ENCODE measurements around the gene CACNA1B. TPM values are rescaled to one million over a fixed set of nuclear protein-coding genes. Genes with fewer than 3 reads are reported as not detected.
"Not testable (repeated sequence)": the region's sequence is repeated elsewhere in the genome, so short reads cannot be mapped to it uniquely, and the experiment has no call there.

CACNA1B gene
- polyA plus RNA-seq, 5 donors: 0.21 to 0.72 (median 0.50) TPM

DNA sequence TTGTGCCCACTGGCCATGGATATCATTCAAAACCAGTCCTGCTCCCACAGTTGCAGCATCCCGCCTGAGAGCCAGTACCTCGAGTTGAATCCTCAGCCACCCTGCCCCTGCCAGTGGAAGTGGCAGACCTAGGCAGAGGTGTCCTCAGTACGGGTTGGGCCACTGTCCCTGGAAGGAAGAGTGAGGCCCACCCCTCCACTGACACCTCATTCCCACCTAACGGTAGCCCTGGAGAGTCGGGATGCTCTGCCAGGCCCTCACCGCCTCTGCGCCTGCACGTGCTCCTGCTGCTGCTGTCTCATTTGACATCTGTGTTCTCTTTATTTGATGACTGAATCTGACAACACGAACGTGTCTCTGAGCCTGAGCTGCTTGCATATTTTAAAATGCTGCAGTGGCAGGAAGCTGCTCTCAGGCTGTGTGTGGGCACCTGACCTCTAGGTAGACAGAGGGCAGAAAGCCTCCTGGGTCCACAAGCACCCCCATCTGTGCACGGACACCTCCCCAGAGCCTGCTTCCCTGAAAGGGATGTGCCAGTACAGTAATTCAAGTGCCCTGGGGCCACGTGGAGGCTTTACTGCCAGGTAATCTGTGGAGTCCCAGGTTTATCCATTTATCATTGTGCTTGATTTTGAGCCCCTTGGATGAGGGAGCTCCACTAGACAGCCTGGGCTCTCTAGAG, 194.7 kb downstream of the CACNA1B start:
- no peak for DNase-seq

DNA sequence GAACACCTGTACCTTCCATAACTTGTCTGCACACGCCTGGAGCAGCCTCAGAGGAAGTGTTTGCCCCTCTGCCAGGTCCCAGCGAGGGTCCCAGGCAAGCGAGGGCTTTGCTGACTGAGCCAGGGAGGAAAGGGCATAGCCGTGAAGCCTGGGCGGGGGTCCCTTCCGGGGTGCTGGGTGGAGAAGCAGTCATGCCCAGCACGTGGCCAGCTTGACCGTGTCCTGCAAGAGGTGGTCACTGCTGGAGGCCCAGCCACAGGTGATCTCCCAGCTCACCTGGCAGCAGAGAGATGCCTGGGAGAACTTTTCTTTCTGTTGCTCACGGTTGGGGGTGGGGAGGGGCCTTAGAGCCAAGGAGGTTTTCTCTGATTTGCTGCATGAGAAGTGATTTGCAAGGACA, 195.3 kb downstream of the CACNA1B start:
- DNase-seq: no peak

- DNase-seq: no peak
These were observed 195.8 kb downstream of the CACNA1B start for GRCh38 chr9:138073408-138073807.

DNA sequence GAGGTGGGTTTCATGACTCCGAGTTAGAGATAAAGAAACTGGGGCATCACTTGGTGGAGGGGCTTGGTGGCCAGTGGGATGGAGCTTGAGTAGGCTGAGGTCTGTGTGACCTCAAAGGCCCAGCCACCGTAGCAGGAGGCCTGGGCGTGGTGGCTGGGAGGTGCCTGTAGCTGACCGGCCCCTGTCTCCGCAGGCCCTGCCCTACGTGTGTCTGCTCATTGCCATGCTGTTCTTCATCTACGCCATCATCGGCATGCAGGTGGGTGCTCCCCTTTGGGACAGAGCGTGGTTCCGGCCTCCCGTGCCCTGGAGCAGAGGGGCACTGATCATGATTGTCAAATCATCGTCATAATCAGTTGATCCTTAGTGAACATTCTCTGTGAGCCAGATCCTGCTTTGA, 196.2 kb downstream of the CACNA1B start:
- no peak for DNase-seq

- DNase-seq: no peak
These were observed 196.9 kb downstream of the CACNA1B start for GRCh38 chr9:138074516-138074915.

- DNase-seq: no peak
These were observed 197.9 kb downstream of the CACNA1B start for GRCh38 chr9:138075496-138075895.

- DNase-seq: no peak
These were observed 198.5 kb downstream of the CACNA1B start for GRCh38 chr9:138075961-138076649.

DNA sequence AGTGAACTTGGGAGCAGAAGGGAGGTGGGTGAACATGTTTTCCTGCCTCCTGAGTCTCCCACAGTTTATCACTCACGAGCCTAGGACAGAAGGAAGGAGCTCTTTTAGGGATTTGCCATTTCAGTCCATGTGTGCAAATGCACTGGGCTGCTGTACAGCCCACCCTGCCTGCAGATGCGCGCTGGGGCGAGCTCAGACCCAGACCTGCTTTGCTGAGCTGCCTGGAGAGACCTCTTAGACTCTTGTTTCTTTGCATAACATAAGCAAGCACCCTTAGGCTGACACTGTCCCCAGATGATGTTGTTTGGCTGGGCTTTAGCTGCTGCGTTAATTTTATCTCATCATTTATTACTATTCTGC, 199.0 kb downstream of the CACNA1B start:
- no peak for DNase-seq

DNA sequence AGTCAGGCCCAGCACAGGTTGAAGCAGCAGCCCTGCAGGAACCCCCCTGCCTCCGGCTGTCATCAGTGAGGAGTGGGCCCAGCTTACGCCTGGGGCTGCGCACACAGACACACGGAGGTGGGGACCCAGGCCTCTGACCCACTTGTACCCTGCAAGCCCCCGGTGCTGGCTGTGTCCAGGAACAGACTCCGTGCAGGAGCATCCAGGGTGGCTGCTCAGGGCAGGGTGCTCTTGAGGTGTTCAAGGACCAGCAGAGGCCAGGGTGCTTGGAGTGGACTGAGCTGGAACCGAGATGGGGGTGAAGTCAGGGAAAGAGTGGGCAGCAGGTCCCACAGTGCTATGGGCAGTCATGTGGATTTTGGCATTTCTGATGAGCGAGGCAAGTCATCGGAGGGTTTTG, 199.5 kb downstream of the CACNA1B start:
- no peak for DNase-seq

DNA sequence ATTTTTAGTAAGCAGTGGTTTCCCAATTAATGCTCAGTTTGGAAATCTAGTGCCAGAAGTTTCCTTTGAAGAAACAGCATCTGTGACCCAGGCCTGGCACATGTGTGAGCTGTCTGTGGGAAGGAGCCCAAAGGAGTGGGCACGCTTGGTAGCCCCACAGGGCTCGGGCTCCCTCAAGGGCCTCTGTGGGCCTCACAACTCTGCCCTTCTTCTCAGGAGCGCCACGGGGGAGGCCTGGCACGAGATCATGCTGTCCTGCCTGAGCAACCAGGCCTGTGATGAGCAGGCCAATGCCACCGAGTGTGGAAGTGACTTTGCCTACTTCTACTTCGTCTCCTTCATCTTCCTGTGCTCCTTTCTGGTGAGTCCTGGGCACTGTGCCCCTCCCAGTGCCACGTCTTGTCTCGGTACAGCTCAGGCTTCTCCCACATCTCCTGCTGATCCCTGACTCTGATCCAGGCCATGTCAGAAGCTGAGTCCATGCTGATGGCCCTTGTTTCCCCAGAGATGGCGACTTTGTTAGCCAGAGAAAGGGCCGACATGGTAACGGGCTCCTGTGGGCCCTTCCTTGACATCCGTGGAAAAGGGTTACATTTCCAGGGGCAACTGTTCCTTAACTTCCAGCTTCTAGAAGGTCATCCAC, 200.4 kb downstream of the CACNA1B start:
- no peak for DNase-seq

- no peak for DNase-seq
These were observed 201.3 kb downstream of the CACNA1B start for GRCh38 chr9:138078846-138079245.

- no peak for DNase-seq
These were observed 203.4 kb downstream of the CACNA1B start for GRCh38 chr9:138080979-138081378.

DNA sequence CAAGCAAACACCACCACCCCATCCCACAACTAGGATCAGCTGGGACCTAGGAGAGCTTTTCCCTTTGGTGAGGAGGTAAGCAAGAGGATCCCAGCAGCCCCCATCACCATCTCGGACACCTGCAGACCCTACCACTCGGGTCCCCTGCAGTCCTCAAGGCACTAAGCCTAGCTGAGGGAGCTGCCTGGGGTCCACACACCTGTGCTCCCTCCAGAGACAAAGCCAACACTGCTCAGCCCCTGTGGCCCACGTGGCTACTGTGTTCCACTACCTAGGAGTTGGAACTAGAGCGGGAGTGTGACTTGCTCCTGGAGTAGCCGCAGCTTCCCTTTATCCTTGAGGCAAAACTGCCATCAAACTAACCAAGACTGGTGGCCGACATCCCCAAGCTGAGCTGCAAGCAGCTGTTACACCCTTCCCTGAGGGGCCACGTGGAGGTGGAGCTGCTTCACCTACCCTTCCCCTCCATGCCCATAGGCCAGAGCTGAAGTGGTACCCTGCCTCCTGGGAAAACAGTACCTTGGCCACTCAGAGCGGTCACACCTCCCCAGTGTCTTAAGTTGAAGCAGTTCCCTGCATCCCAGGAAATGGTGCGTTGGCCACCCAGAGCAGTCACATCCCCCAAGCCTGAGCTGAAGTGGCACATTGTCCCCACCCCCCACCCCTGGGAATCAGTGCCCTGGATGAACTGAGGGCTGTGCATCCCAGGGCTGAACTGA, 205.5 kb downstream of the CACNA1B start:
- no peak for DNase-seq

DNA sequence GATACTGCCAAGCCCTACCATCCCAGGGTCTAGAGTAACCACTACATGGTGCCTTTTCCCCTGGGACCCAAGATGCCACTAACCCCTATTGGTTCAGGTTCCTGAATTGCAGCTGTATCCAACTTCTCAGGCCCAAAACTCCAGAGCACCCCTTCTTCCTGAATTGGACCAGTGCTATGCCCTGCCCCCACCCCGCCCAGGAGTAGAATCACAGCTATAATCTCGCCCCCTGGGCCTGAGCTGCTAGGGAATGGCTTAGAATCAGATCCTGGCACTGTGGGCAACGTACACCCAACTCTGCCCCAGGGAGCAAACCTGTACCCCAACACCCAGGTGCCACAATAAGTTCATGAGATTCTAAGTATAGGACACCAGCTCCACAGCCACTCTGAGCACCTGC, 206.3 kb downstream of the CACNA1B start:
- no peak for DNase-seq

DNA sequence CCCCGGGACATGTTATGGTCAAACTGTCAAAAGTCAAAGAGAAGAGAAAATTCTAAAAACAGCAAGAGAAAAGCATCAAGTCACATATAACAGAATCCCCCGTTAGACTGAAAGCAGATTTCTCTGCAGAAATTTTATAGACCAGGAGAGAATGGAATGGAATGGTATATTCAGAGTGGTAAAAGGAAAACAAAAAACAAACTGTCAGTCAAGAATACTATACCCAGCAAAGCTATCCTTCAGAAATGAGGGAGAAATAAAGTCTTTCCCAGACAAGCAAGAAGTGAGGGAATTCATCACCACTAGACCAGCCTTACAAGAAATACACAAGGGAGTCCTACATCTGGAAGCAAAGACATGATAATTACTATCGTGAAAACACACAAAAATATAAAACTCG, 208.0 kb downstream of the CACNA1B start:
- DNase-seq: no peak

DNA sequence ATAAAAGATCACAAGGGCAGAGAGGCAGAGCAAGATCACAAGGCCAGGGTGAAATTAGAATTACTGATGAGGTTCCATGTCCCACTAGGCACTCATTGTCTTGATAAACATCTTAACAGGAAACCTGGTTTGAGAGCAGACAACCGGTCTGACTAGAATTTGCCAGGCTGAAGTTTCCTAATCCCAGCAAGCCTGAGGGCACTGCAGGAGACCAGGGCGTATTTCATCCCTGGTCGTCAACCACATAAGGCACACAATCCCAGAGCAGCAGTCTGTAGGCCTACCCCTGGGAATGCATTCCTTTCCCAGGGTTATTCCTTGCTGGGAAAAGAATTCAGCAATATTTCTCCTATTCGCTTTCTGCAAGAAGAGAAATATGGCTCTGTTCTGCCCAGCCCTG, 214.5 kb downstream of the CACNA1B start:
- DNase-seq: not testable (repeated sequence)

GRCh38 chr9:138094028-138094427, 216.4 kb downstream of the CACNA1B start:
- DNase-seq: no peak

DNA sequence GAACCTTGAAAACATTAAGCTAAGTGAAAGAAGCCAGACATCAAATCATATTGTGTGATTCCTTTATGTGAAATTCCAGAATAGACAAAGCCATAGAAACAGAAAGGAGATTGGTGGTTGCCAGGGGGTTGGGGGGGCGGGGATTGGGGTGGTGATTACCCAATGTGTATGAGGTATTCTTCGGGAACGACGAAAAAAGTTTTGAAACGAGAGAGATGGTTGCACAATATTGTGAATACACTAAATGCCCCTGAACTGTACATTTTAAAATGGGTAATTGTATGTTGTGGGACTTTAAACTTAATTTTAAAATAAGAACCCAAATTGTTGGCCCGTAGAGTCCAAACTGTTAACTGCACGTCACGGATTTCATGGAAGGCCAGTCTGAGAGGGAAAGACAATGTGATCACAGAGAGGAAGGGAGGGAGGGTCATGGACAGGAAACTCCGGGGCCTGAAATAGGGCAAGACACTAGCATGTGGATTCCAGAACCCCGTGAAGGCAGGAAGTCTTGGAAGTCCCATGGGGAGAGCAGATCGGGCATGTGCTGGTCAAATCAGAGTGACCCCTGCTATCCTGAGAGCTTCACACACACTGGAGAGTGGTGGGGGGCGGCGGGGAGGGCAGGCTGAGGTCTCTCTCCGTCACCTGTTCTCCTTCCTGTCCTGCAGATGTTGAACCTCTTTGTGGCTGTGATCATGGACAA, 218.4 kb downstream of the CACNA1B start:
- DNase-seq: no peak

- no peak for DNase-seq
These were observed 218.9 kb downstream of the CACNA1B start for GRCh38 chr9:138096519-138096845.

- DNase-seq: no peak
These were observed 220.0 kb downstream of the CACNA1B start for GRCh38 chr9:138097501-138097991.

- DNase-seq: no peak
These were observed 220.7 kb downstream of the CACNA1B start for GRCh38 chr9:138098116-138098907.
